ENCODE measurements around the gene OOSP2. TPM values are rescaled to one million over a fixed set of nuclear protein-coding genes. Genes with fewer than 3 reads are reported as not detected.

OOSP2 gene, protein sequence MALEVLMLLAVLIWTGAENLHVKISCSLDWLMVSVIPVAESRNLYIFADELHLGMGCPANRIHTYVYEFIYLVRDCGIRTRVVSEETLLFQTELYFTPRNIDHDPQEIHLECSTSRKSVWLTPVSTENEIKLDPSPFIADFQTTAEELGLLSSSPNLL
- not detected for total RNA-seq
- long read RNA-seq = 0 reads

DNA sequence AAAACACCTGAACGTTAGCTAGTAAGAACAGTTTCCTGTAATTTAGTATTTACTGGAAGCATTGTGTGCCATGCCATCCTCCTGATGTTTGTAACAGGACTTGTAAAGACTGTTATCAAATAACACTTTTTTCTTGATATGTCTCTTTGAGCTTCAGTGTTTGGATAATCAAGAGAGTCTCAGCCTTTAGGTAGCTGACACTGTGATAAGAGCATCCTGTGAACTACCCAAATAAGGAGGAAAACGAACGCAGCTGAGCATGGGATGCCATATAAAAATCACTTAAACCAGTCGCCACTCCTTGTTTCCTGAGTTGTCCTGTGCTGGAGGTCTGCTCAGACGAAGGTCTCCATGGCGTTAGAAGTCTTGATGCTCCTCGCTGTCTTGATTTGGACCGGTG, at the start of gene OOSP2:
OOSP2 (plus strand) TSS at position 301 of the 400 bp plus-strand sequence; CDS start at position 352, 51 bp downstream.
- Histone ChIP-seq H3K27ac (no peak within 1 kb of the TSS), H3K27me3 (ENCODE audit: low read depth) (no peaks in the 10 kb centered on the region), H3K4me3 (no peak within 1 kb of the TSS), H3K4me1 (no peaks in the 10 kb centered on the region), H3K36me3 (no peaks in the 10 kb centered on the region), H3K9me3 (no peaks in the 10 kb centered on the region)
- ATAC-seq (no peak), DNase-seq (no peak)
- TF ChIP-seq, protein P1, sequence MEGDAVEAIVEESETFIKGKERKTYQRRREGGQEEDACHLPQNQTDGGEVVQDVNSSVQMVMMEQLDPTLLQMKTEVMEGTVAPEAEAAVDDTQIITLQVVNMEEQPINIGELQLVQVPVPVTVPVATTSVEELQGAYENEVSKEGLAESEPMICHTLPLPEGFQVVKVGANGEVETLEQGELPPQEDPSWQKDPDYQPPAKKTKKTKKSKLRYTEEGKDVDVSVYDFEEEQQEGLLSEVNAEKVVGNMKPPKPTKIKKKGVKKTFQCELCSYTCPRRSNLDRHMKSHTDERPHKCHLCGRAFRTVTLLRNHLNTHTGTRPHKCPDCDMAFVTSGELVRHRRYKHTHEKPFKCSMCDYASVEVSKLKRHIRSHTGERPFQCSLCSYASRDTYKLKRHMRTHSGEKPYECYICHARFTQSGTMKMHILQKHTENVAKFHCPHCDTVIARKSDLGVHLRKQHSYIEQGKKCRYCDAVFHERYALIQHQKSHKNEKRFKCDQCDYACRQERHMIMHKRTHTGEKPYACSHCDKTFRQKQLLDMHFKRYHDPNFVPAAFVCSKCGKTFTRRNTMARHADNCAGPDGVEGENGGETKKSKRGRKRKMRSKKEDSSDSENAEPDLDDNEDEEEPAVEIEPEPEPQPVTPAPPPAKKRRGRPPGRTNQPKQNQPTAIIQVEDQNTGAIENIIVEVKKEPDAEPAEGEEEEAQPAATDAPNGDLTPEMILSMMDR (IDR thresholded peaks at IDR 0.05) = no peak
- intact Hi-C loops (cut with DNase I) = no loop called here

DNA sequence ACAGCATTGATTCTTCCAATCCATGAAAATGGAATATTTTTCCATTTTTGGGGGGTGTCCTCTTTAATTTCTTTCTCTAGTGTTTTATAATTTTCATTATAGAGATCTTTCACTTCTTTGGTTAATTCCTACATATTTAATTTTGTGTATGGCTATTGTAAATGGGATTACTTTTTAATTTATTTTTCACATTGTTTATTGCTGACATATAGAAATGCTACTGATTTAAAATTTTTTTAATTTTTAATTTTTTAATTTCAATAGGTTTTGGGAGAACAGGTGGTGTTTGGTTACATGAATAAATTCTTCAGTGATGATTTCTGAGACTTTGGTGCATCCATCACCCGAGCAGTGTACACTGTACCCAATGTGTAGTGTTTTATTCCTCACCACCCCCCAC, 49.8 kb upstream of the OOSP2 start:
- no peaks in the 10 kb centered on the region for H3K4me1 ChIP-seq
- H3K36me3 ChIP-seq = no peaks in the 10 kb centered on the region
- TF ChIP-seq, protein P1 (IDR thresholded peaks at IDR 0.05) = no peak
- DNase-seq (no peak), ATAC-seq (no peak)
- H3K27me3 ChIP-seq (ENCODE audit: low read depth) = no peaks in the 10 kb centered on the region
- H3K9me3 ChIP-seq = peaks cover 3% of the 10 kb centered on the region
- intact Hi-C loops (cut with DNase I) = no loop called here
- no peak overlapping the region for H3K4me3 ChIP-seq
- H3K27ac ChIP-seq = no peak overlapping the region

- Histone ChIP-seq H3K4me1 (no peaks in the 10 kb centered on the region), H3K4me3 (no peak overlapping the region), H3K27ac (no peak overlapping the region), H3K27me3 (ENCODE audit: low read depth) (no peaks in the 10 kb centered on the region), H3K9me3 (peaks cover 3% of the 10 kb centered on the region), H3K36me3 (no peaks in the 10 kb centered on the region)
- TF ChIP-seq, protein P1 (IDR thresholded peaks at IDR 0.05) = no peak
- intact Hi-C loops (cut with DNase I) = no loop called here
- ATAC-seq (no peak), DNase-seq (no peak)
These were observed 47.8 kb upstream of the OOSP2 start for GRCh38 chr11:59992425-59992824.

GRCh38 chr11:59997800-59998199, 42.4 kb upstream of the OOSP2 start:
- no peak for ATAC-seq
- TF ChIP-seq, protein P1 (IDR thresholded peaks at IDR 0.05) = no peak
- intact Hi-C loops (cut with DNase I) = no loop called here
- no peaks in the 10 kb centered on the region for H3K9me3 ChIP-seq
- no peak overlapping the region for H3K4me3 ChIP-seq
- no peak overlapping the region for H3K27ac ChIP-seq
- no peak for DNase-seq
- no peaks in the 10 kb centered on the region for H3K27me3 ChIP-seq (ENCODE audit: low read depth)
- no peaks in the 10 kb centered on the region for H3K36me3 ChIP-seq
- H3K4me1 ChIP-seq = no peaks in the 10 kb centered on the region

- H3K4me1 ChIP-seq = no peaks in the 10 kb centered on the region
- DNase-seq (no peak), ATAC-seq (no peak)
- no peaks in the 10 kb centered on the region for H3K27me3 ChIP-seq (ENCODE audit: low read depth)
- TF ChIP-seq, protein P1 (IDR thresholded peaks at IDR 0.05) = no peak
- no peak overlapping the region for H3K4me3 ChIP-seq
- no peaks in the 10 kb centered on the region for H3K9me3 ChIP-seq
- intact Hi-C loops (cut with DNase I) = no loop called here
- H3K36me3 ChIP-seq = no peaks in the 10 kb centered on the region
- H3K27ac ChIP-seq = no peak overlapping the region
These were observed 40.5 kb upstream of the OOSP2 start for GRCh38 chr11:59999691-60000090.
